Panc1 (cell line): ENCODE results near the gene HVCN1. TPM values are rescaled to one million over a fixed set of nuclear protein-coding genes. Genes with fewer than 3 reads are reported as not detected.

Source experiments
- ATAC-seq: fragments of 200-7000 bp; cut with Tn5 transposase; 2 replicates; pipeline ENCODE4 v1.9.1; 2020; ENCODE audit warnings: mild to moderate bottlenecking, moderate library complexity
- BruUV-seq: library from RNA; stranded (reverse); fragments of 400-500 nt; replicated peaks from 2 replicates; lab custom pipeline; 2021; lab: Mats Ljungman, UMichigan
- CTCF ChIA-PET: fragments of 300-600 bp; sonication (Branson Sonifier 250); formaldehyde crosslinking; loops from one replicate; lab custom pipeline; 2022; ENCODE audit warnings: antibody characterized with exemption; lab: Charles Lee
- POLR2A ChIA-PET: fragments of 300-600 bp; sonication (Branson Sonifier 250); formaldehyde crosslinking; loops from one replicate; lab custom pipeline; 2022; ENCODE audit warnings: antibody characterized with exemption; lab: Charles Lee
- DNase-seq: peaks from one replicate; pipeline ENCODE4 v3.0.0-alpha.2; 2010; ENCODE audit warnings: low read depth, low spot score
- H3K27ac ChIP-seq: 2 replicates; pipeline ENCODE4 v1.5.1; 2011; ENCODE audit warnings: mild to moderate bottlenecking, low read length, inconsistent platforms
- H3K27me3 ChIP-seq: fragments of 200-500 bp; sonication (Bioruptor generic); 2 replicates; pipeline ENCODE4 v1.6.0; 2014; ENCODE audit warnings: low read length, inconsistent platforms; ENCODE audit not compliant: control insufficient read depth, insufficient read depth
- H3K36me3 ChIP-seq: fragments of 200-500 bp; sonication (Bioruptor generic); 2 replicates; pipeline ENCODE4 v1.5.1; 2014; ENCODE audit warnings: inconsistent platforms, mild to moderate bottlenecking, low read length, moderate library complexity; ENCODE audit not compliant: control insufficient read depth, insufficient read depth
- H3K4me1 ChIP-seq: 2 replicates; pipeline ENCODE4 v1.5.1; 2011; ENCODE audit warnings: inconsistent platforms, mild to moderate bottlenecking, low read length, moderate library complexity; ENCODE audit not compliant: control insufficient read depth, insufficient read depth
- H3K4me3 ChIP-seq, 2 experiments: 2 replicates each; pipeline ENCODE4 v1.5.1; 2011 to 2012; ENCODE audit warnings: low read depth in 2 of 2, low read length in 2 of 2, mild to moderate bottlenecking in 2 of 2, inconsistent platforms in 1 of 2, moderate library complexity in 1 of 2
- H3K9me3 ChIP-seq: fragments of 200-500 bp; sonication (Bioruptor generic); 2 replicates; pipeline ENCODE4 v1.5.1; 2014; ENCODE audit warnings: low read depth, mild to moderate bottlenecking, inconsistent platforms, low read length, moderate library complexity; ENCODE audit not compliant: control insufficient read depth, insufficient read depth
- CTCF ChIP-seq: fragments of 450-650 bp; IDR thresholded peaks from 2 replicates; pipeline ENCODE4 v1.5.1; 2017; ENCODE audit warnings: mild to moderate bottlenecking
- POLR2AphosphoS5 ChIP-seq: IDR thresholded peaks from 2 replicates; pipeline ENCODE4 v1.6.1; 2012; ENCODE audit warnings: mild to moderate bottlenecking, low read depth, low read length, moderate library complexity
- REST ChIP-seq, 2 experiments: IDR thresholded peaks; 2 replicates each; pipeline ENCODE4 v1.6.1; 2011 to 2012; ENCODE audit warnings: low read depth in 2 of 2, control low read depth in 1 of 2, low read length in 1 of 2, mild to moderate bottlenecking in 1 of 2, moderate library complexity in 1 of 2; ENCODE audit not compliant: insufficient read depth in 1 of 2
- SIN3A ChIP-seq: IDR thresholded peaks from 2 replicates; pipeline ENCODE4 v1.6.1; 2012; ENCODE audit warnings: low read depth, mild to moderate bottlenecking, low read length, moderate library complexity, borderline replicate concordance; ENCODE audit not compliant: insufficient read depth
- TCF7L2 ChIP-seq: IDR thresholded peaks from 2 replicates; pipeline ENCODE4 v1.6.1; 2011; ENCODE audit warnings: mild to moderate bottlenecking, low read depth, low read length, inconsistent platforms
- in situ Hi-C: cut with HindIII; loops from 2 replicates; pipeline ENCODE4 v1.10.0; 2016; ENCODE audit warnings: low sequenced_read_pairs, low pct_unique_long_range_greater_than_20kb
- intact Hi-C: fragments of 100-400 bp; cut with micrococcal nuclease; formaldehyde crosslinking; loops from one replicate; pipeline ENCODE4 v1.10.0; 2022; ENCODE audit not compliant: unreplicated experiment
- total RNA-seq: library from RNA; stranded (reverse); gene quantifications from one replicate; pipeline ENCODE4 v1.2.1, GENCODE V29; 2021; ENCODE audit not compliant: unreplicated experiment

HVCN1 gene
- total RNA-seq, 1 experiment from 2014 or later = 0.87 TPM

GRCh38 chr12:110696283-110696682 lies 7.4 kb upstream of the HVCN1 start:
- no peak for ATAC-seq
- Histone ChIP-seq H3K27ac (no peak overlapping the region), H3K36me3 (no peaks in the 10 kb centered on the region), H3K27me3 (no peaks in the 10 kb centered on the region), H3K4me3 (no peak overlapping the region), H3K4me1 (no peaks in the 10 kb centered on the region), H3K9me3 (no peaks in the 10 kb centered on the region)
- in situ Hi-C loops = no loop called here
- TF ChIP-seq SIN3A (no peak), TCF7L2 (no peak), REST (IDR thresholded peaks at IDR 0.05; ENCODE audit: insufficient read depth in 1 of 2, low read depth in 2 of 2, low read length in 1 of 2) (no peak), POLR2AphosphoS5 (no peak), CTCF (no peak)
- BruUV-seq = no TSS peak
- CTCF ChIA-PET = no interaction called here
- intact Hi-C loops = loop anchor here (10.0 kb wide), 1 partner anchor 81 kb away; the partner anchor contains the start of gene TCTN1
- POLR2A ChIA-PET = no interaction called here
- no peak for DNase-seq

- TF ChIP-seq SIN3A (no peak), POLR2AphosphoS5 (no peak), REST (IDR thresholded peaks at IDR 0.05; ENCODE audit: insufficient read depth in 1 of 2, low read depth in 2 of 2, low read length in 1 of 2) (no peak), CTCF (no peak), TCF7L2 (no peak)
- DNase-seq (no peak), ATAC-seq (no peak)
- no peaks in the 10 kb centered on the region for H3K27me3 ChIP-seq
- H3K27ac ChIP-seq = no peak overlapping the region
- POLR2A ChIA-PET = no interaction called here
- no peak overlapping the region for H3K4me3 ChIP-seq
- no peaks in the 10 kb centered on the region for H3K36me3 ChIP-seq
- no peaks in the 10 kb centered on the region; the same call in 1 of the 2 replicates for H3K4me1 ChIP-seq
- no TSS peak for BruUV-seq
- in situ Hi-C loops (no loop called here), intact Hi-C loops (loop anchor here (10.0 kb wide), 1 partner anchor 80 kb away; the partner anchor contains the start of gene TCTN1)
- no peaks in the 10 kb centered on the region for H3K9me3 ChIP-seq
- CTCF ChIA-PET = no interaction called here
Observed at GRCh38 chr12:110694330-110694901, 5.5 kb upstream of the HVCN1 start.
